Measurements from ENCODE around the gene THBS4. TPM values are rescaled to one million over a fixed set of nuclear protein-coding genes. Genes with fewer than 3 reads are reported as not detected.

The THBS4 gene
- total RNA-seq, 2 experiments from 2014 or later = 0.41 to 0.76 TPM

- peaks cover 52% of the 10 kb centered on the region for H3K27me3 Mint-ChIP-seq
Measured at GRCh38 chr5:80035839-80036238, 691 bp downstream of the THBS4 start.

GRCh38 chr5:80036615-80037014 lies 1.5 kb downstream of the THBS4 start:
- Mint-ChIP-seq H3K27ac (no peak overlapping the region), H3K4me3 (no peak overlapping the region), H3K4me1 (peaks cover 14% of the 10 kb centered on the region), H3K27me3 (peaks cover 52% of the 10 kb centered on the region), H3K36me3 (no peaks in the 10 kb centered on the region), H3K9me3 (no peaks in the 10 kb centered on the region)
- DNase-seq = no peak

More at GRCh38 chr5:80035839-80036238, 691 bp downstream of the THBS4 start:
- H3K4me3 Mint-ChIP-seq = no peak overlapping the region
- no peak overlapping the region for H3K27ac Mint-ChIP-seq
- no peaks in the 10 kb centered on the region for H3K36me3 Mint-ChIP-seq
- peaks cover 19% of the 10 kb centered on the region for H3K4me1 Mint-ChIP-seq
- H3K9me3 Mint-ChIP-seq = no peaks in the 10 kb centered on the region
- no peak for DNase-seq

GRCh38 chr5:80037366-80037765 lies 2.2 kb downstream of the THBS4 start:
- H3K36me3 Mint-ChIP-seq = no peaks in the 10 kb centered on the region
- no peak for DNase-seq
- no peaks in the 10 kb centered on the region for H3K9me3 Mint-ChIP-seq
- H3K4me3 Mint-ChIP-seq = no peak overlapping the region
- peaks cover 58% of the 10 kb centered on the region for H3K27me3 Mint-ChIP-seq
- H3K27ac Mint-ChIP-seq = no peak overlapping the region
- H3K4me1 Mint-ChIP-seq = peaks cover 12% of the 10 kb centered on the region

GRCh38 chr5:80039650-80040049 lies 4.5 kb downstream of the THBS4 start:
- peaks cover 5% of the 10 kb centered on the region for H3K4me1 Mint-ChIP-seq
- no peaks in the 10 kb centered on the region for H3K9me3 Mint-ChIP-seq
- H3K36me3 Mint-ChIP-seq = peaks cover 2% of the 10 kb centered on the region
- H3K4me3 Mint-ChIP-seq = no peak overlapping the region
- DNase-seq = no peak
- no peak overlapping the region for H3K27ac Mint-ChIP-seq
- peaks cover 49% of the 10 kb centered on the region for H3K27me3 Mint-ChIP-seq

GRCh38 chr5:80041527-80041926 lies 6.4 kb downstream of the THBS4 start:
- H3K9me3 Mint-ChIP-seq = no peaks in the 10 kb centered on the region
- peaks cover 42% of the 10 kb centered on the region for H3K27me3 Mint-ChIP-seq
- H3K27ac Mint-ChIP-seq = no peak overlapping the region
- H3K4me3 Mint-ChIP-seq = no peak overlapping the region
- H3K36me3 Mint-ChIP-seq = peaks cover 2% of the 10 kb centered on the region
- DNase-seq = no peak
- peaks cover 3% of the 10 kb centered on the region for H3K4me1 Mint-ChIP-seq

GRCh38 chr5:80042330-80042729 lies 7.2 kb downstream of the THBS4 start:
- Mint-ChIP-seq H3K36me3 (peaks cover 2% of the 10 kb centered on the region), H3K4me1 (peaks cover 2% of the 10 kb centered on the region), H3K27me3 (peaks cover 37% of the 10 kb centered on the region), H3K4me3 (no peak overlapping the region), H3K27ac (no peak overlapping the region), H3K9me3 (no peaks in the 10 kb centered on the region)
- no peak for DNase-seq

- Mint-ChIP-seq H3K27ac (no peak overlapping the region), H3K36me3 (peaks cover 2% of the 10 kb centered on the region), H3K4me1 (no peaks in the 10 kb centered on the region), H3K4me3 (no peak overlapping the region), H3K27me3 (peaks cover 34% of the 10 kb centered on the region), H3K9me3 (no peaks in the 10 kb centered on the region)
- no peak for DNase-seq
Measured at GRCh38 chr5:80043187-80043586, 8.0 kb downstream of the THBS4 start.

- Mint-ChIP-seq H3K9me3 (no peaks in the 10 kb centered on the region), H3K27ac (no peak overlapping the region), H3K4me3 (no peak overlapping the region), H3K4me1 (no peaks in the 10 kb centered on the region), H3K36me3 (no peaks in the 10 kb centered on the region), H3K27me3 (peaks cover 11% of the 10 kb centered on the region)
- DNase-seq = no peak
Measured at GRCh38 chr5:80048084-80048780, 13.1 kb downstream of the THBS4 start.

GRCh38 chr5:80052464-80052863 lies 17.3 kb downstream of the THBS4 start:
- H3K27ac Mint-ChIP-seq = no peak overlapping the region
- no peaks in the 10 kb centered on the region for H3K36me3 Mint-ChIP-seq
- H3K4me1 Mint-ChIP-seq = no peaks in the 10 kb centered on the region
- H3K4me3 Mint-ChIP-seq = no peak overlapping the region
- DNase-seq = no peak
- H3K9me3 Mint-ChIP-seq = no peaks in the 10 kb centered on the region
- H3K27me3 Mint-ChIP-seq = no peaks in the 10 kb centered on the region

- Mint-ChIP-seq H3K27ac (no peak overlapping the region), H3K4me1 (no peaks in the 10 kb centered on the region), H3K9me3 (no peaks in the 10 kb centered on the region), H3K27me3 (no peaks in the 10 kb centered on the region), H3K4me3 (no peak overlapping the region), H3K36me3 (no peaks in the 10 kb centered on the region)
- DNase-seq = no peak
Measured at GRCh38 chr5:80054682-80055081, 19.5 kb downstream of the THBS4 start.

- no peak overlapping the region for H3K27ac Mint-ChIP-seq
- no peaks in the 10 kb centered on the region for H3K27me3 Mint-ChIP-seq
- DNase-seq = no peak
- no peaks in the 10 kb centered on the region for H3K9me3 Mint-ChIP-seq
- no peaks in the 10 kb centered on the region for H3K36me3 Mint-ChIP-seq
- H3K4me3 Mint-ChIP-seq = no peak overlapping the region
- peaks cover under 1% of the 10 kb centered on the region for H3K4me1 Mint-ChIP-seq
Measured at GRCh38 chr5:80055491-80056170, 20.5 kb downstream of the THBS4 start.

- peaks cover 6% of the 10 kb centered on the region for H3K4me1 Mint-ChIP-seq
- no peak overlapping the region for H3K4me3 Mint-ChIP-seq
- H3K36me3 Mint-ChIP-seq = no peaks in the 10 kb centered on the region
- H3K9me3 Mint-ChIP-seq = no peaks in the 10 kb centered on the region
- no peaks in the 10 kb centered on the region for H3K27me3 Mint-ChIP-seq
- DNase-seq = no peak
- no peak overlapping the region for H3K27ac Mint-ChIP-seq
Measured at GRCh38 chr5:80057099-80057498, 22.0 kb downstream of the THBS4 start.

GRCh38 chr5:80057921-80058320 lies 22.8 kb downstream of the THBS4 start:
- DNase-seq = no peak
- Mint-ChIP-seq H3K27ac (no peak overlapping the region), H3K4me1 (peaks cover 6% of the 10 kb centered on the region), H3K36me3 (no peaks in the 10 kb centered on the region), H3K9me3 (no peaks in the 10 kb centered on the region), H3K4me3 (no peak overlapping the region), H3K27me3 (no peaks in the 10 kb centered on the region)

GRCh38 chr5:80059354-80059980 lies 24.3 kb downstream of the THBS4 start:
- no peaks in the 10 kb centered on the region for H3K9me3 Mint-ChIP-seq
- no peaks in the 10 kb centered on the region for H3K36me3 Mint-ChIP-seq
- H3K27ac Mint-ChIP-seq = no peak overlapping the region
- no peaks in the 10 kb centered on the region for H3K27me3 Mint-ChIP-seq
- H3K4me3 Mint-ChIP-seq = no peak overlapping the region
- no peak for DNase-seq
- peaks cover 6% of the 10 kb centered on the region for H3K4me1 Mint-ChIP-seq

- no peaks in the 10 kb centered on the region for H3K27me3 Mint-ChIP-seq
- H3K4me1 Mint-ChIP-seq = peaks cover 6% of the 10 kb centered on the region
- no peaks in the 10 kb centered on the region for H3K36me3 Mint-ChIP-seq
- DNase-seq = no peak
- no peak overlapping the region for H3K4me3 Mint-ChIP-seq
- no peaks in the 10 kb centered on the region for H3K9me3 Mint-ChIP-seq
- no peak overlapping the region for H3K27ac Mint-ChIP-seq
Measured at GRCh38 chr5:80060966-80061365, 25.8 kb downstream of the THBS4 start.
